Dermis blood vessel endothelial cell (primary cell): Measurements from ENCODE around the gene HMG20B. TPM values are rescaled to one million over a fixed set of nuclear protein-coding genes. Genes with fewer than 3 reads are reported as not detected.
A peak's percentile ranks its signal among the peaks of the same experiment; 100 is the strongest.

Experiments used
- DNase-seq: peaks from one replicate; pipeline ENCODE4 v3.0.0; 2010
- total RNA-seq: library from RNA; depleted of rRNA; stranded (reverse); fragments of >200 nt; gene quantifications from 2 replicates; pipeline ENCODE4 v1.2.3, GENCODE V29; 2014

HMG20B gene
- total RNA-seq, 1 donor from 2014 or later: 75.0 TPM

DNA sequence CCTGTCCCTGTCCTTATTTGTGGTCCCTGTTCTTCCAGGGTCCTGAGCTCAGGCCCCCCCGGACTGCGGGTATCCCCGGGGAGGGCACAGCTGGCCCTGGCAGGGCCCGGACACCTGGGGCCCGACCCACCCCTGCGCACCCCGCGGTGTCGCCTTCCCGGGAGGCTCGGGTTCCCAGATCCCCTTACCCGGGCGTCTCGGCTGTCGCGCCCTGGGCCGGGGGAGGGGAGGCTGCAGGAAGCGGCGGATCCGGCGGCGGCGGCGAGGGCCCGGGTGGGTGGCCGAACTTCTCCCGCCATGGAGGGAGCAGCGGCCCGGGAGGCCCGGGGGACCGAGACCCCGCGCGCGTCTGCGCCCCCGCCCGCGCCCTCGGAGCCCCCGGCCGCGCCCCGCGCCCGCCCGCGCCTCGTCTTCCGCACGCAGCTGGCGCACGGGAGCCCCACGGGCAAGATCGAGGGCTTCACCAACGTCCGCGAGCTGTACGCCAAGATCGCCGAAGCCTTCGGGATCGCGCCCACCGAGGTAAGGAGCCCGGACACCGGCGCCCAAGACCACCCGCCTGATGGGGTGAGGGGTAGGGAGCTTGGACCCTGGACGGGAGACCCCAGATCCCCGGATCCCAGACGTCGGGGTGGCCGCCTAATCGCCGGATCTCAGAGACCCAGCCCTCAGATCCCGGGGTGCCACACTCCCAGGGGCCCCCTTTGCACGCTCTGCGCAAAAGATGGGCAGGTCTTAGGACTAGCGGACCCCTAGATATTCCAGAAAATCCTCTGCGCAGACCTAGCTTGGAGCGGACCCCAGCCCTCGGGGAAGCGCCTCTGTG lies 12.8 kb downstream of the HMG20B start, which contains the start of gene GIPC3:
Gene GIPC3 (plus strand): TSS at position 178 of the 826 bp plus-strand sequence. CDS start 120 bp downstream, at position 298.
- no peak for DNase-seq

GRCh38 chr19:3586127-3586626 lies 13.4 kb downstream of the HMG20B start:
- no peak for DNase-seq

DNA sequence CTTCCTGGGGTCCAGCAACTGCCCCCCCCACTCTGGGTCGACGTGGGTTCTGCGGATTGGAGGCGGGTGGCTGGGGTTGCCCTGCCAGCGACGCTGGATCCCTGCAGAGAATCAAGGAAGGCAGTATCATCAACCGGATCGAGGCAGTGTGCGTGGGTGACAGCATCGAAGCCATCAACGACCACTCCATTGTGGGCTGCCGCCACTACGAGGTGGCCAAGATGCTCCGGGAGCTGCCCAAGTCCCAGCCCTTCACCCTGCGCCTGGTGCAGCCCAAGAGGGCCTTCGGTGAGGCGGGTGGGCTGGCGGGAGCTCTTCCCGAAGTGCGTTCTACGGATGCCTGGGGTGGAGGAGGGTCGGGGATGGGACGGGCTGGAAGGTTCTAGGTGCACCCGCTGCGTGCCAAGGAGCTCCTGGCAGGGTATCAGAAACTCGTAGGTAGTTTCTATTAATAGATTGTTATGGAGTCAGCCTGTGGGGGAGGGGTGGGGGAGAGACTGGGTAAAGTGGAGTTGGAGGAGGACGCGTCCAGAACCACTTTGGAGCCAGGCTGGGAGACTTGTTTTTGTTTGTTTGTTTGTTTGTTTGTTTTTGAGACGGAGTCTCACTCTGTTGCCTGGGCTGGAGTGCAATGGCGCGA lies 14.1 kb downstream of the HMG20B start:
- no peak for DNase-seq

DNA sequence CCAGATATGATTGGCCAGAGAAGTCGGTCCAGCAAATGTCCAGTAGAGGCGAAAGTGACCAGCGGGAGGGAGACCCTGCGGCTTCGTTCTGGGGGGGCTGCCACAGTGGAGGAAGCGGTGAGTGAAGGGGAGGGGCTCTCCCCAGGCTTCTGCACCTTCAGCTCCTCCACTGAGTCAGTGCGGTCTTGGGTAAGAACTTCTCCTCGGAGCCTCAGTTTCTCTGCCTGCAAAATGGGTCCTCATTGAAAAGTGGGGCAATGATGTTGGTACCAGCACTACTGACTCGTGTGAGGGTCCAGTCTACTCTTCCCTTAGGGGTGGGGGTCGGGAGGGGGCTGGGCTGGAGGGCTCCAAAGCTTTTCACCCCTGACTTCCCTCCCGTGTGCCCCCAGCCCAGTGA lies 16.7 kb downstream of the HMG20B start:
- DNase-seq: no peak

DNA sequence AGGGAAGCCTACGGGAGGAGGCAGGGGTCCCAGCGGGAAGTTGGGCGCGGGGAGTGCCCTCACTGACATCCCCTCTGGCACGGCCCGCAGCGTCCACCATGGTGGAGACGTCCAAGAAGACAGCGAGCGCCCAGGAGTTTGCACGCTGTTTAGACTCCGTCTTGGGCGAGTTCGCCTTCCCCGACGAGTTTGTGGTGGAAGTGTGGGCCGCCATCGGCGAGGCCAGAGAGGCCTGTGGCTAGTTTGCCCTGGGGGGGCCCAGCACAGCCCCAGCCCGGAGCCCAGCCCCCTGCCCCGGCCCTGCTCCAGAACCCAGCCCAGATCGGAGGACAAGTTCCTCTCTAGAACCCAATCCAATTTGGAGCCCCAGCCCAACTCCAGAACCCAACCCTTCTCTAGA lies 17.2 kb downstream of the HMG20B start:
- DNase-seq: no peak

DNA sequence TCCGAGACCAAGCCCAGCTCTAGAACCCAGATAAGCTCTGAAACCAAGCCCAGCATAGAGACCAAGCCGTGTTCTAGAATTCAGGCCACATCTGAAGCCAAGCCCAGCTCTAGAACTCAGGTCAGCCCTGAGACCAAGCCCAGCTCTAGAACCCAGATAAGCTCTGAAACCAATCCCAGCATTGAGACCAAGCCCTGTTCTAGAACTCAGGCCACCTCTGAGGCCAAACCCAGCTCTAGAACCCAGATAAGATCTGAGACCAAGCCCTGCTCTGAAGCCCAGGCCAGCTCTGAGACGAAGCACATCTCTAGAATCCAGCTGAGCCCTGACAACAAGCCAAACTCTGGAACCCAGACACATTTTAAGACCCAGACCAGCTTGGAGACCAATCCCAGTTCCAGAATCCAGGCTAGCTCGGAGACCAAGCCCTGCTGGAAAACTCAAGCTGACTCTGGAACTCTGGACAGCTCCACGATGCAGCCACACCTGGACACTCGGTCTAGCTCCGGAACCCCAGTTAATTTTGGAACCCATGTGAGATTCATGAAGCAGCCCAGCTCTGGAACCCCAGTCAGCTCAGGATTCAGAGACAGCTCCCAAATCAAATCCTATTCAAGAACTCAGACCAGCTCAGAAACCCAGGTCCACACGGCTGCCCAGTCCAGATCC lies 18.4 kb downstream of the HMG20B start:
- no peak for DNase-seq

GRCh38 chr19:3591876-3592613 lies 19.3 kb downstream of the HMG20B start:
- no peak for DNase-seq

- DNase-seq: no peak
Observed at GRCh38 chr19:3593156-3593555, 20.4 kb downstream of the HMG20B start.

DNA sequence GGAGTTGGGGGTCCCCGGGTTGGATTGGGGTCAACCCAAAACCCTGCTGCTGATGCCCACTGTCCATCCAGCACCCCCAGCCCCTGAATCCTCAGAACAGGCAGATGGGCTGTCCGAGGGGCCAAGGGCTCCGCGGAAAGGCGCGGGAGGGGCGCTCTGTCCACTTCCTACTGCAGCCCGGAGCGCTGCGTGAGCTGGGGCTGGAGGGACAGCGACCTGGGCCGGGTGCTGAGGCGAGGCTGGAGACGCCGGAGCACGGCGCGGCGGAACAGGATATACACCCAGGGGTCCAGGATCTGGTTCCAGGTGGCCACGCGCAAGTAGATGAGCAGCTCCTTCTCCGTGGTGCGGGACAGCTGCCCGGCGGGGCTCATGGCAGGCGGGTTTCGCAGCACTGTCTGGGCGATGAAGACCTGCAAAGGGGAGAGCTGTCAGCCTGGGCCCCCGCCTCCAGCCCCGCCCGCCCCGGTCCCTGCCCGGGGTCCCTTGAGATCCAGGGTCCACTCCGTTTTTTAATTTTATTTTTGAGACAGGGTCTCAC lies 22.8 kb downstream of the HMG20B start:
- DNase-seq: no peak

DNA sequence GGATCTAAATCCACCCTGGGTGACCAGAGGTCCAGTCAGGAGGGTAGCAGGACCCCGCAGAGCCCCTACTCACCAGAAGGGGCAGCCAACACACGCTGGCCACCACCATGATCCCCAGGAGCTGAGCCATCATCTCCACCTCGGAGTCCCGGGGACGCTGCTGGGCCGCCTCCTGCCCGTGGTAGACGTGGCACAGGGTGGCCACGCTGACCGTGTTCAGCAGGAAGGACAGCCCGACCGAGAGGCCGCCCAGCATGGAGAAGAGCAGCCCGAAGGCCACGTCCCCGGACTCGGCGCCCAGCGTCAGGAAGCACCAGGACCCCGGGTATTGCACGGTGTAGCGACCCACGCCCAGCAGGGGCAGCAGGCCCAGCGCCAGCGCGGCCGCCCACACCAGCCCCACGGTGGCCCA lies 27.0 kb downstream of the HMG20B start:
- DNase-seq: peak; percentile 33

DNA sequence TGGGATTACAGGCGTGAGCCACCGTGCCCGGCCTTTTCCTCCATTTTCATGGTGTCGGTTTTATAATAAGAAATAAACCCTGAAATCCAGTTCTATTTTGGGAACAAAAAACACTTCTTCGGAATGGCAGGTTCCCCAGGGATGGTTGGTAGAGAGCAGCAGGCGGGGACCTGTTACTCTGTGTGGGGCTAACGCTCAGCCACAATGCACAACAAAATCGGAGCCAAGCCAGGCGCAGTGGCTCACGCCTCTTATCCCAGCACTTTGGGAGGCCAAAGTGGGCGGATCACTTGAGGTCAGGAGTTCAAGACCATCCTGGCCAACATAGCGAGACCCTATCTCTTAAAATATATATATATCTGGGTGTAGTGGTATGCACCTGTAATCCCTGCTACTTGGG lies 28.3 kb downstream of the HMG20B start:
- DNase-seq: no peak

DNA sequence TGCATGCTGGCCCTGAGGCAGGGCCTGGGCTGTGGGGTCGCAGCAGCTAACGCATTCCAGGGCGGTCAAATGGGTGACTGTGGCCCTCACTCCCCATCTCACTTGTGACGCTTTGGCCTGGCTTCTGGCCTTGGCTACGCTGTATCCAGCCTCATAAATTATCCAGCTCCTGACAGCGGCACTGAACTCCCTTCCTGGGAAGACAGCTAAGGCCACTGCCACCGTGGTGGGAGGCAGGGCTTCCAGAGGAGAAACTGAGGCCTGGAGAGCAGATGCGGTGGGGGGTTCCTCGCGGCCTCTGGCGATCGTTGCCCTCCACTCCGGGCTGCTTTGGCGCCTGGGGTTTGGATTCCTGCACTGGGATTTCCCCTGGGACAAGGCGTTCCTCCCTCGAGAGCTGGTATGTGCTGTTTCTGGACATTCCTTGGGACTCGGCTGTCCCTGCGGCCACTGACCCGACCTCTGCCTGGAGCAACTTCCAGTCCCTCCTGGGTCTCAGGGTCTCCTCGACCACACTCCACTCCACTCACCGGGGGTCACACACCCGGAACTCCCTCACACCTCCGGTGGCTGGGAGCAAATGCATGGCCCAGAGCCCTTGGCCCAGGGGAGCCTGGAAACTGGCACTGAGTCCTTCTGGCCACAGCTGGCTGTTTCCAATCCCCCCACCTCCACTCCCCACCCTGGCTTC lies 30.5 kb downstream of the HMG20B start:
- DNase-seq: no peak

- DNase-seq: no peak
Observed at GRCh38 chr19:3604227-3604986, 31.7 kb downstream of the HMG20B start.

DNA sequence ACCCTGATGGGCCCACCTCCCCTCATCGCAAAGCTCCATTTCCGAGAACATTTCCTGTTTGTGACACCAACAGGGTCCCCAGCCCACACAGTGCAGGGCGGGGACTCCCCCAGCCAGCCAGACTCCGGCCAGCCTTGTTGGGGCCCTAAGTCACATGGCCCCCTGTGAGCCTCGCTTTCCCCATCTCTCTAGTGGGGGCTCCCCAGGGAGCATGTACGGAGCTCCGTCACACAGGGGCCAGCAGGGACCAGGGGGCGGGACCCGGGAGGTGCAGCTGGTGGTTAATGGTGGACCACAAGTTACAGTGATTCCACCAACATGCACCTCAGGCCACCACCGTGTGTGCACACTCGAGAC lies 32.2 kb downstream of the HMG20B start:
- no peak for DNase-seq

DNA sequence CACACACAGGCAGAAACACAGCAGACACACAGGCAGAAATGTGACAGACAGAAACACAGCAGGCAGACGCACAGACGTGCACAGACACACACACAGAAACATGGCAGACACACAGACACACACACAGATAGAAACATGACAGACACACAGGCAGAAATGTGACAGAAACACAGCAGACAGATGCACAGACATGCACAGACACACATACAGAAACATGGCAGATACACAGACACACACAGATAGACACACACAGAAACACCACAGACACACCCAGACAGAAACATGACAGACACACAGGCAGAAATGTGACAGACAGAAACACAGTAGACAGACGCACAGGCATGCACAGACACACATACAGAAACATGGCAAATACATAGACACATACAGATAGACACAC lies 32.6 kb downstream of the HMG20B start:
- no peak for DNase-seq

GRCh38 chr19:3605770-3606169 lies 33.0 kb downstream of the HMG20B start:
- no peak for DNase-seq

GRCh38 chr19:3606174-3606689 lies 33.5 kb downstream of the HMG20B start:
- DNase-seq: no peak

DNA sequence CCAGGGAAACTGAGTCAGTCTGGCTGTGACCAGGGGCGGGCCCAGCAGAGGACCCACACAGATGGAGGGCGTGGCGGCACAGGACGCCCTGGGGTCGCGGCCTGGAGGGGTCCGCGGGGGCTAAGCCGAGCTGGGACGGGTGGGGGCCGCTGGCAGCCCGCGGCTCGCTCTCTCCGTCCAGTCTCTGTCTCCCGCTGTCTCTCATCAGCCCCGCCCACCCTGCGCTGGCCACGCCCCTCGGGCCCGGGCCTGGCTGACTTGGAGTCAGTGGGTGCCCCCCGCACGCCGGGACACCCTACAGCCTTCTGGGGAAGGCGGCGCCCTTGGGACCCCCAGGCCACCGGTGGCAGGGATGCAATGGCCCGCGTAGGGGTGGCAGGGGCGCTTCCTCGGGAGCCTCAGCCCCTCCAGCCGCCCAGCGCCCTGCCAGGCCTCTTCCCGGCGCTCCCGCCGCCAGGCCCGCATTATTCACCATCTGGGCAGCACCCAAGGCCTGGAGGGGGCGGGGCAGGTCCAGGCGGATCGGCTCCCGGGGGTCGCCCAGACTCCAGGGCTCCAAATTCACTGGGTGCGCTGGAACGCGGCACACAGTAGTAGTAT lies 34.0 kb downstream of the HMG20B start, which contains the start of gene TBXA2R:
Gene TBXA2R (minus strand): TSS at position 186 of the 600 bp plus-strand sequence. CDS start 6,241 bp downstream, outside the sequence.
- peak; percentile 52 for DNase-seq

DNA sequence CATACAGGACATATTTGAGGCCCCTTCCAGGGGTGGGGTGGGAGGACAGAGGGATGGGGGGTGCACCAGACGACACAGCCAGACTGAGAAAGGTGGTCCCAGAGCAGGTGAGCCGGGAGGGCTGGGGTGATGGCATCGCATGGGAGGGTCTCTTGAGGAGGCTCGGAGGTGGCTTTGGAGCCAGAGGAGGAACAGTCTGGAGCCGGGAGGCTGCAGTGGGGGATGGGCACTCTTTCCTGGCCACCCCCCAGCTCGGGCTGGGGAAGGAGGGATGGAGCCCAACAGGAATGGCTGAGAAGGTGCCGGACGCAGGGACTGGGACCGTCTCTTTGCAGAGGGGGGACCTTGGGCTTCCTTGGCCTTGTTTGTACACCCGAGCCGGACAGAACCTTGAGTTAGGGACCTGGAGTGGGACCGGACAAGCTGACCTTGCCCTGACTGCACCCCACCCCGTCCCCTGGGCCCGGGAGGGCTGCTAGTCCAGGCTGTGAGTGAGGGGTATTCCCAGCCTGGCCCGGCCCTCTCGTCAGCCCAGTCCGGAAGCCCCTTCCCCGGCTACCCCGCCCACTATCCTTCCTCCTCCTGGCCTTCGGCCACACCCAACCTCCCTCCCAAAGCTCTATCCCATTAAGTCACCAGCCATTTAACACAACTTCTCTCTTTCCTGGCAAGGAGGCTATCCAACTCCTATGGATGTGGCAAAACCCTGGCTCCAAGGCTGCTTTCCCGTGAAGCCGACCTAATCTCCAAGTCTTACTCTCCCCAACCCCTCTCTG lies 34.7 kb downstream of the HMG20B start:
- peak; percentile 46 for DNase-seq
